Glomerular endothelial cell (primary cell): ENCODE measurements around the gene DGKB. TPM values are rescaled to one million over a fixed set of nuclear protein-coding genes. Genes with fewer than 3 reads are reported as not detected.

ENCODE experiments used
- DNase-seq: peaks from one replicate; pipeline ENCODE4 v3.0.0-alpha.2; 2011; ENCODE audit warnings: low read depth, low spot score; ENCODE audit errors: extremely low read depth
- total RNA-seq: library from RNA; depleted of rRNA; stranded (reverse); fragments of >200 nt; gene quantifications from 2 replicates; pipeline ENCODE4 v1.2.3, GENCODE V29; 2015

The DGKB gene
- total RNA-seq, 1 donor from 2014 or later, result 0.29 TPM

DNA sequence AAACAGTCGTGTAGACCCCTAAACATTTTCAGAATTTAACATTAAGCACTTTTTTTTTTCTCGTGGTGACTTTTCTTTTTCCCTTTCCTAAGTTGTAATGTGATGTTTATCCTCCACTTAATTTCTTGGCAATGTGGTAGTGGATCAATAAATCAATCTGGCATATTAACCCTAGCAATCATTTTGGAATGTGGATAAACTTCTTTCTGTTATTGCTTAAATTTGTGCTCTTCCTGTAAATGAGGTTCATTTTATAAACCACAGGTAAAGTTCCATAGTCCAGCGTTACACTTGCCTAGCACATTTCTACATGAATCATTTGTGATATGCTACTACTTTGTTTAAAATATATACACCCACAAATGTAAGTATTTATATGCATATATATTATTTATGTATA is 665.7 kb downstream of the DGKB start:
- DNase-seq, result no peak

DNA sequence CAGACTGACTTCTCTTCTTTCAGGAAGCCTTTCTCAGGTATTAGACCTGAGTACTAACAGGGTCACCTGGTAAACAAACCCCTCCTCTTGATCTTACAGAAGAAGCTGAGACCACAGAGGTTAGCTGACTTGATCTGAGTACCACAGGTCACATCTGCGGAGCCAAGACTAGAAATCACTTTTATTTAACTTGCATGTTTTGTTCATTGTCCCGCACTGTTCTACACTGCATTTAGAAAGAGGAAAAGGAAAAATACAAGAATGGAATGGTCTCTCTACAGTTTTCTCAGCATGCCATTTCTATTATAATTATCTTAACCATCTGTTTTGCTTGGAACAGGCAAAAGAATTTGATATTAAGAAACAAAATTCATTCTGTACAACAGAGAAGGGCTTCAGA is 667.5 kb downstream of the DGKB start:
- DNase-seq, result no peak

DNA sequence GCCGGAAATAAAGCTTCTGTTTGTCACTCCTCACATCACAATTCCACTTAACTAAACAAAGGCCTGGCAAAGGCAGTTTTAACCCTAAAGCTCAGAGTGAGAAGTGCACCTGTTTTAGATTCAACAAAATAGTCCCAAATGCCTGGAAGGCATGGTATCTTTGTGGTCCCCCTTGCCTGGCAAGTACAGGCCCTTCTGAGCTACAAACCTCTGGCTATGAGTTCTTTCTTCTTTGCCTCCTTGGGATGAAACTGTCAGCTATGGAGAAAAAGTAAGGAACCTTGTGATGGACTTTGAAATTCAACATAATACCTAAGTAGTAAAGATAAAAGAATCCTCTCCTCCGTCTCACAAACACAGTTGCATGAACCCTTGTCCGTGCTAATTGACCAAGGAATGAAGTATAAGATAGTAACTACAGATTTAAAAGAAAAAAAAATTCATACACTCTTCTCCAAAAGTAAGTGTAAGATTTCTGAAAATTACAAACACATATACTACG is 668.6 kb downstream of the DGKB start:
- DNase-seq, result no peak

DNA sequence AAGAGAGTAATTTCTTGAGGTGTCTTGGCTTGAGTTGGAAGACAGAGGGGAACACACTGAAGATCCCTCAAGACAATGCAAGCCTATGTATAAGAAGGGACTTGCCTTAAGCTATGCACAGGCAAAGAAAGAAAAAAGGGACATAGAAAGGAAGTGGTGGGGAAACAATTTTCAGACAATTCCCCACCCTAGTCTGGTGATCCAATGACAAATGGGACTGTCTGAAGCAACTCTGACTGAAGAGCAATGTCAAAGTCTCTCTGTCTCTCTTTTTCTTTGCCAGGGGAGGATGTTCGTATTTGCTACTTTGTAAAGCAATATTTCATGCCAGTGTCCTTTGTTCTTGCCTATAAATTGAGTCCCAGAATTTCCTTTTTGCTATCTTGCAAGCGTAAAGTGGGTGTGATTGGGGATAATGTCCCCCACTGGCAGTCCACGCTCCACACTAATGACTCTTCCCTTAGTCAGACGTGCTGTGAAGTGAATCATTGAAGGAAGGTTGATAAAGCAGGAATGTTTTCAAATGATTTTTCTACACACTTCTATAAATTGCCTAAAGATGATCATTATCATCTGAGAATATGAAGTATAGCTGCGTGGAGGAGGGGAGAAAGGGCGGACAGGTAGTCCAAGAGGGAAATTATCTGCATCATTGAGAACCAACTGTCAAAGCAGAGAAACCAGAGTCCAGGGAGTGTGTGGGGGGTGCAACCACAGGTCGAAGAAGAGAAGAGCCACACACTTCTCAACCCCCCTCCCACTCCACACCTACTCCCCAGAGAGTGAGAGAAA is 669.3 kb downstream of the DGKB start:
- DNase-seq, result no peak

DNA sequence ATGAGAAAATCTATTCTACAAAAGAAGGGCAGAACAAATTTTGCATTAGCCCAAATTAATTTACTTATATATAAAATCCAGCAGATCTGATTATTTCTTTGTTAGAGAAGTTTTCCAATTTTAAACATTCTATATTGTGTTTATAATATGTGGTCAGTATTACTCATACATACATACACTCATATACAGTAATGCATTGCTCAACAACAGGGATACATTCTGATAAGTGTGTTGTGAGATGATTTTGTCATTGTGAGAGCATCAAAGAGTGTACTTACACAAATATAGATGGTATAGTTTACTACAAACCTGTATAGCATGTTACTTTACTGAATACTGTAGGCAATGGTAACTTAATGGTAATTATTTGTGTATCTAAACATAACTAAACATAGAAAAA is 673.5 kb downstream of the DGKB start:
- DNase-seq, result no peak

DNA sequence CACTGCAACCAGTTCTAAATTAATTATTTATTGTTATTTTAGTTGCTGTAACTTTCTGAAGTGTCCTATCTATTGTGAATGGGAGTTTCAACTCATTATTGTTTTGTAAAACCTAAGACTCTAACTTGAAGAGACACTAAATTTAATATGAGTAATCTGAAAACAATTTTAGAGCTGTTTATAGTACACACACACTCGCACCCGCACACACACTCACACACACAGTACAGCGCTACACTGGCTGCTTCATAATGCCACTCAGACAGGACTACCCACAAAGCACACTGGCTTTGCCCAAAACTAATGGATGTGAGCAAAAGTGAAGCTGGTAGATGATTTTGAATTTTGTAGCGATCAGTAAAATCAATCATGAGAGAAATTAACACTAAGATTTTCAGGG is 674.2 kb downstream of the DGKB start:
- DNase-seq, result no peak

DNA sequence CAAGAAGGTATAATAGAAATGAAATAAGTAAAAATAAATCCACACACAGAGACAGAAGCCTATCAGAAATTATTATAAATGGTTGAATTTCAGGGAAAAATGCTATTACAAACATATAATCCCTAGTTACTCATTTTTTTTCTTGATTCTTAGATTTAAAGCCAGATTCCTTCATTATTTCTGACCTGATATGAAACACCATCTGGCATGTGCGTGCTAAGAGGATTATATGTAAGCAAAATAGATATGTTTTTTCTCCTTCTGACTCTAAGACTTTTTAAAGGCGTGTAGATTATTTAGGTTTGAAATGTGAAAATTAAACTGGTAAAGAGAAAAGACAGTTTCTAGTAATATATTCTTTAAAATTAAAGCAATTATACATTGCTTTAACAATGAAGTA is 676.4 kb downstream of the DGKB start:
- DNase-seq, result no peak

DNA sequence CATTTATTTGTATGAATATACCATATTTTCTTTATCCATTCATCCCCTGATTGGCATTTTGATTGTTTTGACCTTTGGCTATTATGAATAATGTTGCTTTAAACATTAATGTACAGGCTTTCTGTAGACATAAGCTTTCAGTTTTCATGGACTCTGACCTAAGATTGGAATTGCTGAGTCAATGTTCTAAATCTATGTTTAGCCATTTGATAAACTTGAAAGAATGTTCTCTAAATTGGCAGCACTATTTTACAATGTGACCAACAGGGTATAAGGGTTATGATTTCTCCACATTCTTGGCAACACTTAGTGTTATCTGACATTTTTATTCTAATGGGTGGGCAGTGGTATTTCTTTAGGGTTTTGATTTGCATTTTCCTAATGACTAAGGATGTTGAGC is 683.4 kb downstream of the DGKB start:
- no peak for DNase-seq

DNA sequence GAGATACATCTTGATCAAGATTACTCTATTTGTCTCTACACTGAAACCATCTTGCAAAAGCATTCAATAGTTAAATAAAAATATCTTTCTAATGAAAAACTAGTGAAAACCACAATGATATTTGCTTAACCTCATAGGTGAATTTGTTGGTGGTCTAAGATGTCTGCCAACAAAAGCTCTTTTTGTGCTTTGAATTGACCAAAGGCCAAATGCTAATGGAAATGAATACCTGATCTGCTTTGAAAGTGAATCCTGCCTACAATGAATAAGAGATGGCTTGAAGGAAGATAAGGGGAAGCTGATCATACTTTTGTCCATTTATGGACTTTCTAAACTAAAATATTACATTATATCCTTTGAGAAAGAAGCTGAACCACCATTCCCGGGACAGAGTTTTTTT is 684.2 kb downstream of the DGKB start:
- no peak for DNase-seq

DNA sequence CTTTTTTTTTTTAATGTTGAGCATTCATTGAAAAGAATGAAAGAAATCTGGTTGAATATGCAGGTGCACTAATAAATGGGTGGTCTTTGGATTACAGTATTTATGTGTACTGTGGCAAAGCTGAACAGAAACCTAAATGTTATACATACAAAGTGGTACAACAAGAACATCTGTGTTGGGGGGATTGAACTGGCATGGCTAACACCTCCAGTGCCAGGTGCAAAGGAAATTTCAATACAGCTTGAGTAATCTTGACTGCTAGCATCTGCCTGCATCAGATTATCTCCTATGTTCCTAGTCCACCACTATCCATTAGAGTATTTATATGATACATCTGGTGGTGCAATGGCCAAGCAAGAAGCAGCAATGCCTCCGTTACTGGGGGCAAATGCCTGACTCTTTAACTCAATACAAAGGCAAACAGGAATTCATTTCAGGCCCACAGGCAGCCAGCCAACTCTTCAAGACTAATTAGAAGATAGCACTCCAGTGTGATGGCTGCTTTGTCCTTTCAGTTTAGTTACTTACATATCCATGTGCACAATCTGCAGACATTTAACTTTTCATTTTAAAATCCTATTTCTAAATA is 692.6 kb downstream of the DGKB start:
- DNase-seq, result no peak

DNA sequence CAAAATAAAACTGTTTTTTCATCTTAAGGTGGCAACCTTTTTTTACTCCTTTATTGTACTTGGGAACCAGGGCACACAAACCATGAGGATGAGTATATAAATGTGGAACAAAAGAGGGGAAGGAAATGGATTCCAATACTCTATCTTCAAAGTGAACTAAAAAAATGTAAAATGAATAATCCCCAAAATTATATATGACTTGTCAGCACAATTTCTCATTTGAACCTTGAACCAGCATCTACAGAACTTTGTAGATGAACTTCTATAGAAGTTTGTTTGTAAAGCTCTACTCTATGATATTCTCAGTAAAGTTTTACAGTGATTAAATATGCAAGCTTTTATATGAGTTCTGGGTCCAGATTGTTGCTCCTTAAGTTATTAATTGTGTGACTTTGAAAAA is 694.8 kb downstream of the DGKB start:
- no peak for DNase-seq

DNA sequence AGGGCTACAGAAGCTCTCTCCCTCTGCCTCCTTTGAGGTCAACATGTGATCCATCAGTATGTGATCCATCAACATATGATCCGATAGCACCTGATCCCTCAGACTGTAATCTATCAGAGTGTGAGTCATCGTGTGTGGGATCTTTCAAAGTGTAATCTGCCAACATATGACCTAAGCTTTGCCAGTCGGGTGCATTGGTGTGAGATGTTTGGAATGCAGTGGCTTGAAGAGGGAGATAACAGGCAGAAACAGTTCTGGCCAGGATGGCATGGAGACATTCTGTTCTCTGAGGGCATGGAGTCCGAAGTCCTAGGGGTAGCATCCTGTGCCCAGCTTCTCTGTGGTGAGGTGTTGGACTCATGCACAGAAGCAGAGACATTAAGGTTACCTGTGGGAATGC is 695.4 kb downstream of the DGKB start:
- no peak for DNase-seq

DNA sequence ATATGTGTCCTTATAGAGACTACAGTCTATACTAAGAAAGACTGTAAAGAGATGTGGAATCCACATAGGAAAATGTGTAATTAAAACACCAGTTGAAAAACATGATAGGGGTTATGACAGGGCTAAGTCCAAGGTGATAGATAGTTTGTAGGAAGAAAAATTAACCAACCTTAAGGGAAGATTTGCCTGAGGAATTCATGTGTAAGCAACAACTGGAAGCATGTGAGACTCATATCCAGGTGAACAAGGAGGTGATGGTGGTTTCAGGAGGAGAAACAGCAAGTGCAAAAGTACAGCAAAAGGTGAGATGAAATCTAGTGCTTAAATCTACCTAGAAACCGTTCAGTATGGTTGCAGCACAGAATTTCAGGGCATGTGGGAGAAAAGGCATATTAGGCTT is 696.4 kb downstream of the DGKB start:
- no peak for DNase-seq

DNA sequence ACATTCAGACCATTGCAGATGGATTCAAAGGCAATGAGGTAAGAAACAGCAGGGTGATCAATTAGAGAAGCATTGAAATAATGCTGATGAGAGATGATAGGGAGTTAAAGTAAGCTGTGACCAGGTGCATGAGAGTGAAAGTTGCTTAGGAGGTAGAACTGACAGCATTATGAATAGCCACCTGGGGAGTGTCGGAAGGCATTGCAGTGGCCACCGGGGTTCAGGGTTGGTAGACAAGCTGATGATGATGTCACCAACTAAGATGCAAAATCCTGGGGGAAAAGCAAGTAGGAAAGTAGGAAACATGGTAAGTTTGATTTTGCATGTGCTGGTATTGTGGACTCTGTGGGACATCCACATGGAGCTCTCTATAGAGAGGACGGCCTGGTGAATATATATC is 701.2 kb downstream of the DGKB start:
- no peak for DNase-seq

DNA sequence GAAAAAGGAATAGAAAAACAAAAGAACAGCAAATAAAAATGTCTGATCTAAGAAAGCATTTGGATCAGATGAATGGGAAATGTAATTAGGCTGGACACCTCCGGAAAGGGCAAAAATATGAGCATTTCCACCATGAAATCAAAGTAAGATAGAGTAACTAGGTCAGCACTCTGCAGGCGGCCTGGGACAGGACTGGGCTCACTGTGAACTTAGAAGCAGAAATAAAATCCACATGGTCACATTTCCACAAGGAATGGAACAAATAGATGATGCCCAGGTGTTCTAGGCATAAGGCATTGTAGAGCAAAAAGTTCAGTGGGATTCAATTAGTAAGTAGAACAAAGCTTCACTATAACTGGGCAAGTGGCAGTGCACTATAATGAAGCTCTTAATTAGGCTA is 703.2 kb downstream of the DGKB start:
- no peak for DNase-seq

DNA sequence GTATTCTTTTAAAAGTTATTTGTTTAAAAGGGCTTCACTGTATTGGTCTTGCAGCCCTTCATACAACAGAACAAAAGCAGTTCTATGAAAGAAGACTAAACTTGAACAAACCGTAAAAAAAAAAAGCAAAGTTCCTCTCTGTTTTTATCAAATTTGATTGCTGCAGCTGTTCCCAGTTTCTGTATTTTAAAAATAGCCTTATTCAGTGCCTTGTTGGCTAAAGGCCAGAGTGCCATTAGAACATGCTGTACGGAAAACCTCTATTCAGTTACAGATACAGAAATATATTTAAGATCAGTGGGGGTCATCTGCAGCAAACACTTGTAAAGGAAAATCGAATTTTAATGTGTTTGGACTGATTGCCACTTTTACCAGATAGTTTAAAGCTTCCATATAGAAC is 705.3 kb downstream of the DGKB start:
- no peak for DNase-seq

DNA sequence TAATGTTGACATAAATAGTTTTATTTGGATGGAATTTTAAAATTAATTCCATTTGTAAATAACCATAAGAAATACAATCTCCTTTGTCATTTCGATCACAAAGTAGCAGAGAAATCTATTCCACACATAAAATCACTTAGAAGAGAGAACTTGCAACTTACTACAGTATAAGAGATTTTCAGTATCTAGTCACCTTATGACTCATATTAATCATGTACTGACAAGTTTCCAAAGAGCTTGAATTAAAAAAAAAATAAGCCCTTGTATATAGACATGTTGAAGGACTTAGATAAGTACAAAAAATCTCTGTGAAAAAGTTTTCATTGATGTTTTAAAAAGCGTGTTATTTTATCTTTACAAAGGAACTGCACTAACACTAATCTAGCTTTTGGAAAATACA is 706.0 kb downstream of the DGKB start:
- no peak for DNase-seq

DNA sequence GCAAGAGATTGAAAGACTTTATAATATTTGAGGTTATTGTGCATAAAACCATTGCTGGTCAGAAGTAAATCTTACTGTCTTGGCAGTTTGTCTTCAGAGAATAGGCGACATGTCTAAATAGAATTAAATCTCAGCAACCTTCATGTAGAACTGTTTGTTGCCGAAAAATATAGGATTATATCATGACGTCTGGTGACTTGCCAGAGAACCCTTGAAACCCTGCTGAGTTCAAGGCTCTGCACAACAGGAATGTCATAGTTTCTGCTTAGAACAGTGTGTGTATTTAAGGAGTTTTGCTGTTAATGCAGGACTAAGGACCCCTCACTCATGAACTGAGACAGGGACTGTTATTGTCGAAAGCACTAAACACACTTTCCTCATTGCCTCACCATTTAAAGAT is 706.7 kb downstream of the DGKB start:
- DNase-seq, result no peak

DNA sequence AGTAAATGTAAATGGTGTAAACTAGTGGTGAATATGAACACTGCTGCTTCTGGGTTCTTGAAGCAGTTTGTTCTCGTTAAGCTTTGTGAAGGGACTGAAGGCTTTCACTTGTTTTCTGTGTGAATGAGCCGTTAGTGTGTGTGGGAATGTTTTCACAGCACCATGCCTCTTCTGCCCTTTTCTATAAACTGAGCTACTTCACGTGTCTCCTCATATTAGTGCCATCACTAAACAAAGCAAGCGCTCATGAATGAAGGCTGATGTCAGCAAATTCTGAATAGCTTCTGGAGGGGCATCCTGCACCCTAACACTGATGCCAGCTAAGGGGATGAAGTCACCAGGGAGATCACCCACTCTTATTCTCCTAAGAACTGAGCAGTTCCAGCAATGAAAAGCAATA is 707.5 kb downstream of the DGKB start:
- no peak for DNase-seq

DNA sequence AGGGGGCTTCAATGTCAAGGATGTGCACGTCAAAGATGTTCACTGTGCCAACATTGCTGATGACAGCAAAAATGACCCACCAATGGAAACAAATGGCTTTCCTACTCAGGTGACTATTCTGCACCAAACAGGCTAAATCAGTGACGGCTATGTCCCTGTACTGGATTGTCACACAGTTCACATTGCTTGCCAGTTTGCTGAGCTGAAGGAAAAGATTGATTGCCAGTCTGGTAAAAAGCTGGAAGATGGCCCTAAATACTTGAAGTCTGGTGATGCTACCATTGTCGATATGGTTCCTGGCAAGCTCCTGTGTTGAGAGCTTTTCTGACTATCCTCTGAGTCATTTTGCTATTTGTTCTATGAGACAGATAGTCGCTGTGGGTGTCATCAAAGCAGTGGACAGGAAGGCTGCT is 710.9 kb downstream of the DGKB start:
- no peak for DNase-seq

DNA sequence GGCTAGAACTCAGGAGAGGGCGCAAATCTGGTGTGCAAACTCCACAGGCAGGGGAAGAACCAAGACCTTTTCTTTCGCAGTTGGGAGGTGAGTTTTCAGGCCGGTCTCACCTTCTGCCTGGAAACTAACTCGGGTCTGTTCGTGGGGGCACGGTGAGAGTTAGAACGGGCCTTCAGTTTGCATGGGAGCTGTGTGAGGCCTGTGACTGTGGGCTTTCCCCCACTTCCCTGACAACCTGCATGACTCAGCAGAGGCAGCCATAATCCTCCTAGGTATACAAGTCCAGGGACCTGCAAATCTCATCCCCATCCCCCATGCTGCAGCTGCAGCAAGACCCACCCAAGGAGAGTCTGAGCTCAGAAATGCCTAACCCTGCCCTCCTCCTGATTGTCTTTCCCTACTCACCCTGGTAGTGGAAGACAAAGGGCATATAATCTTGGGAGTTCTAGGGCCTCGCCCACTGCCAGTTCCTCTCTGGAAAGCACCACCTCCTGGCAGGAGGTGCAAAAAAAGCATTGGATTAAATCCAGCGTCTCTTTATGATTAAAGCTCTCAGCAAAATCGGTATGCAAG is 718.2 kb downstream of the DGKB start:
- DNase-seq, result no peak

DNA sequence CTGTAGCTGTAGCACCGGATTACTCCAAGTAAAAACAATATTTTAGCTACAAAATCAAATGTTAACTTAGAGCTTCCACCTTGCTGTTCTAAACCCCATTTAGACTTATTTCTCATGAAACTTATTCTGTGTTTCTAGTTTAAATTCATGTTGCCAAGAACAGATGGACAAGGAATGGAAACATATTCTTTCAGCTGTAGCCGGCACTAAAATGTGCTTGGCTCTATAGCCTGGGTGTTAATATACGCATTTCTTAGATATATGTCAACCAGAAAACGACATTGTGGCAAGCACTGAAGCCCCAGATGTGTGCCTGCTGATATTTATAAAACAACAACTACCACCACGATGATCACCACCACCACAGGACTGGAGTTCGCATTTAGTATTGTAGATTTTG is 722.8 kb downstream of the DGKB start:
- no peak for DNase-seq
